Gastroesophageal sphincter (tissue), 4 donors: ENCODE results near the gene ZC3HAV1. TPM values are rescaled to one million over a fixed set of nuclear protein-coding genes. Genes with fewer than 3 reads are reported as not detected.
"Not testable (repeated sequence)": the region's sequence is repeated elsewhere in the genome, so short reads cannot be mapped to it uniquely, and the experiment has no call there.

ENCODE experiments used
- ATAC-seq: fragments of 150-250 bp; one replicate; pipeline ENCODE4 v1.9.1; 2016; ENCODE audit warnings: mild to moderate bottlenecking, moderate library complexity
- H3K27ac ChIP-seq, 4 donors: fragments of 200-600 bp; sonication (generic) in 3 of 4; 1 replicate in 3 of 4; 2 replicates in 1 of 4; pipeline ENCODE4 v1.5.1; 2016 to 2019
- H3K27me3 ChIP-seq: fragments of 200-600 bp; sonication (generic); one replicate; pipeline ENCODE4 v1.5.1; 2019
- H3K36me3 ChIP-seq, 2 donors: fragments of 200-600 bp; sonication (generic); one replicate each; pipeline ENCODE4 v1.5.1; 2019; ENCODE audit warnings: control low read depth in 1 of 2
- H3K4me1 ChIP-seq, 3 donors: fragments of 200-600 bp; sonication (generic); 1 replicate in 2 of 3; 2 replicates in 1 of 3; pipeline ENCODE4 v1.5.1; 2016 to 2019; ENCODE audit warnings: control low read depth in 2 of 3
- H3K4me3 ChIP-seq, 2 donors: fragments of 200-600 bp; sonication (generic); one replicate each; pipeline ENCODE4 v1.5.1; 2019; ENCODE audit warnings: mild to moderate bottlenecking in 1 of 2, moderate library complexity in 1 of 2
- H3K9me3 ChIP-seq, 3 donors: fragments of 200-600 bp; sonication (generic); one replicate each; pipeline ENCODE4 v1.5.1; 2017 to 2019; ENCODE audit warnings: control low read depth in 2 of 3
- EP300 ChIP-seq: sonication (generic); formaldehyde crosslinking; IDR thresholded peaks from one replicate; pipeline ENCODE4 v1.6.1; 2017; ENCODE audit warnings: antibody characterized with exemption, mild to moderate bottlenecking
- POLR2A ChIP-seq, 2 donors: fragments of 450-650 bp; IDR thresholded peaks; one replicate each; pipeline ENCODE4 v1.6.1; 2017; ENCODE audit warnings: antibody characterized with exemption in 2 of 2, mild to moderate bottlenecking in 2 of 2, moderate library complexity in 1 of 2
- POLR2AphosphoS5 ChIP-seq: sonication (generic); formaldehyde crosslinking; IDR thresholded peaks from one replicate; pipeline ENCODE4 v1.6.1; 2017; ENCODE audit warnings: antibody characterized with exemption
- WGBS, 2 donors: methylation state at CpG; one replicate each; pipeline ENCODE4 v1.1.5; 2018; ENCODE audit warnings: low coverage in 1 of 2; 5-methylcytosine and 5-hydroxymethylcytosine counted together
- total RNA-seq, 4 donors: library from RNA; depleted of rRNA; stranded (reverse); fragments of >200 nt; gene quantifications; one replicate each; pipeline ENCODE4 v1.1.0, GENCODE V29; 2016
- TF ChIP-seq, protein P1 (sequence below), 4 experiments: fragments of 200-600 bp in 2 of 4; fragments of 450-650 bp in 2 of 4; sonication (generic) in 1 of 4; IDR thresholded peaks; one replicate each; pipeline ENCODE4 v1.5.1; 2017 to 2019; ENCODE audit warnings: antibody characterized with exemption in 4 of 4, mild to moderate bottlenecking in 2 of 4, moderate library complexity in 2 of 4

The ZC3HAV1 gene
- total RNA-seq, 4 donors from 2014 or later, result 21.8 to 30.4 (median 27.2) TPM

DNA sequence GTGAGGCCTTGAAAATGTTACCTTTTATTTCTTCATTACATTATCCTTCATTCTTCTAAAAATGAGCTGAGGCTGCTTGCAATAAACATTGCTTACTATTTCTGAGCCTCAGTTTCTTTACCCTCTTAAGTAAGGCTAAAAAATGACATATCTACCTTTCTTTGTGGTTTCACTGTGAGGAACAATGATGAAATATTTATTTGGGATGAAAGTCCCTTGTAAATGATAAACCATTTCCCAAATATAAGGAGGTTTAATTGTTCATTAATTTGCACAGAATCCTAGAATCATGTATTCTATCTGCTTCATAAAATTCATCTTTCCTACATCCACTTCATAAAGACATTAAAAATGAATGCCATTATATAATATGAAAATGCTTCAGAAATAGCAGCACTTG, 27.9 kb downstream of the ZC3HAV1 start:
- H3K9me3 ChIP-seq, result no peaks in the 10 kb centered on the region
- no peak overlapping the region for H3K4me3 ChIP-seq
- H3K4me1 ChIP-seq, result peaks cover 0 to 8% (median 0%) of the 10 kb centered on the region in 3 donors
- H3K27ac ChIP-seq, result no peak overlapping the region
- ATAC-seq, result no peak
- no peaks in the 10 kb centered on the region for H3K27me3 ChIP-seq
- H3K36me3 ChIP-seq, result peaks cover 0 to 100% of the 10 kb centered on the region in 2 donors
- no peak for TF ChIP-seq POLR2AphosphoS5

DNA sequence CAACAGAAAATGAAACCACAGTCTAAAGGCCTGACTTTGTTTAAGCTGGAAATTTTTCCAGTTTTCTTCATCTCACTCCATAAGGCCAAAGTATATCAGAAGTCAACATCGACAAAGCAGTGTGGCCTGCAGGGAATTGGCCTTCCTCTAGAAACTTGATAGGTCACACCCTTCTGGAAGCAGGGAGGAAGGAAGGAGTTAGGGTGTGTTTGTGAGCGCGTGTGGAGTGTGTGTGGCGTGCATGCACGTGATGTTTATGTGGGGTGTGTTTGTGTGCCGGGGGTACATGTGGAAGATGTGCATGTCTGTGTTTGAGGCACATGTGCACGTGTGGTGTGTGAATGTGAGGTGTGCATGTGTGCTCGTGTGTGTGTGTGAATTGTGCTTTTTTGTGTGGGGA, 28.6 kb downstream of the ZC3HAV1 start:
- TF ChIP-seq EP300, result no peak
- TF ChIP-seq, protein P1, sequence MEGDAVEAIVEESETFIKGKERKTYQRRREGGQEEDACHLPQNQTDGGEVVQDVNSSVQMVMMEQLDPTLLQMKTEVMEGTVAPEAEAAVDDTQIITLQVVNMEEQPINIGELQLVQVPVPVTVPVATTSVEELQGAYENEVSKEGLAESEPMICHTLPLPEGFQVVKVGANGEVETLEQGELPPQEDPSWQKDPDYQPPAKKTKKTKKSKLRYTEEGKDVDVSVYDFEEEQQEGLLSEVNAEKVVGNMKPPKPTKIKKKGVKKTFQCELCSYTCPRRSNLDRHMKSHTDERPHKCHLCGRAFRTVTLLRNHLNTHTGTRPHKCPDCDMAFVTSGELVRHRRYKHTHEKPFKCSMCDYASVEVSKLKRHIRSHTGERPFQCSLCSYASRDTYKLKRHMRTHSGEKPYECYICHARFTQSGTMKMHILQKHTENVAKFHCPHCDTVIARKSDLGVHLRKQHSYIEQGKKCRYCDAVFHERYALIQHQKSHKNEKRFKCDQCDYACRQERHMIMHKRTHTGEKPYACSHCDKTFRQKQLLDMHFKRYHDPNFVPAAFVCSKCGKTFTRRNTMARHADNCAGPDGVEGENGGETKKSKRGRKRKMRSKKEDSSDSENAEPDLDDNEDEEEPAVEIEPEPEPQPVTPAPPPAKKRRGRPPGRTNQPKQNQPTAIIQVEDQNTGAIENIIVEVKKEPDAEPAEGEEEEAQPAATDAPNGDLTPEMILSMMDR (IDR thresholded peaks at IDR 0.05), result no peak
- Histone ChIP-seq H3K27ac (no peak overlapping the region), H3K9me3 (no peaks in the 10 kb centered on the region), H3K4me1 (peaks cover 0 to 8% (median 0%) of the 10 kb centered on the region in 3 donors), H3K36me3 (peaks cover 0 to 100% of the 10 kb centered on the region in 2 donors), H3K4me3 (no peak overlapping the region), H3K27me3 (no peaks in the 10 kb centered on the region)
- no peak for ATAC-seq
- WGBS, 2 donors, result 40 to 66% methylated on average over 1 to 7 of the region's 8 CpGs

DNA sequence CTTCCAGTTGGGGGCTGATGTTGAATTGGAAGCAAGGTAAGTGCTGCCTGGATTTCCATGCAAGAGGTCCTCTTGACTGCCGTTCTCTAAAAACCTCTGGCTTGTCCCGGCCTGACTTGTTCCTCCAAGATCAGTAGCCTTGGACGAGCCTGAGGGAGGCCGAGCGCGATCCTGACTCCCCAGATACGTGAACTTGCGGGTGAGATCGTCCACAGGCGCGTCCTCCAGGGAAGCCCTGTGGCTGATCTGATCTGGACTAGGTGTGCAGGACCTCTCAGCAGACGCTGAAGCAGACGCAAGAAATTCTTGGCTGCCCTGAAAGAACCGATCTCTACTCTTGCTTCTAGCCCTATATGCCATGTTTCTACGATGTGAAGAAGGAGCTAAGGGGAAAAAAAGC, 29.7 kb downstream of the ZC3HAV1 start:
- TF ChIP-seq, protein P1 (IDR thresholded peaks at IDR 0.05), result no peak
- TF ChIP-seq POLR2AphosphoS5, result no peak
- TF ChIP-seq EP300, result no peak
- no peak for TF ChIP-seq POLR2A (IDR thresholded peaks at IDR 0.05)
- peaks cover 0 to 97% of the 10 kb centered on the region in 2 donors for H3K36me3 ChIP-seq
- H3K9me3 ChIP-seq, result no peaks in the 10 kb centered on the region
- peaks cover 0 to 8% (median 0%) of the 10 kb centered on the region in 3 donors for H3K4me1 ChIP-seq
- WGBS, 2 donors, result 94 to 96% methylated on average over 2 to 4 of the region's 15 CpGs
- ATAC-seq, result no peak
- H3K27me3 ChIP-seq, result no peaks in the 10 kb centered on the region
- no peak overlapping the region for H3K4me3 ChIP-seq
- H3K27ac ChIP-seq, result no peak overlapping the region

DNA sequence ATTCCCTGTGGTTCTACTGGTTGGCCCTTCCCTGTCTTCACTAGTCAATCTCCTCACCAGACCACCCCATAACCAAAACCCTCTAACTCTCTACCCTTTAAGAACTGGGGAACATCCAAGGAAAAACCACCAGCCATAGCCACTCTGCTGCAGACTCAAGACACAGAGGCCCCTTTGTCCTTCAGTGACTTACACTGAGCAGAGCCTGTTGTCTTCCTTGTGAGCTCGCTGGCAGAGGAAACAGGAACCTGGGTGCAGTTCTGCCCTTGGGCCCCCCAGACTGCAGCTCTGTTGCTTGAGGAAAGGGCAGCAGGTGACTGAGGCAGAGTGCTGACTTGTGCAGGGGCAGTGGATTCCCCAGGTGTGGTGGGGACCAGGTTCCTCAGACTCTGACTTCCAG, 30.6 kb downstream of the ZC3HAV1 start:
- Histone ChIP-seq H3K27ac (no peak overlapping the region), H3K4me3 (no peak overlapping the region), H3K4me1 (peaks cover 0 to 8% (median 0%) of the 10 kb centered on the region in 3 donors), H3K36me3 (peaks cover 0 to 91% of the 10 kb centered on the region in 2 donors), H3K27me3 (no peaks in the 10 kb centered on the region), H3K9me3 (no peaks in the 10 kb centered on the region)
- WGBS, 2 donors, result no CpG with 5 or more reads among the region's 1 CpG
- no peak for ATAC-seq
- TF ChIP-seq POLR2AphosphoS5 (no peak), POLR2A (IDR thresholded peaks at IDR 0.05) (no peak), EP300 (no peak)
- TF ChIP-seq, protein P1 (IDR thresholded peaks at IDR 0.05), result no peak

- Histone ChIP-seq H3K36me3 (peaks cover 0 to 91% of the 10 kb centered on the region in 2 donors), H3K4me1 (peaks cover 0 to 8% (median 0%) of the 10 kb centered on the region in 3 donors), H3K4me3 (no peak overlapping the region), H3K27ac (no peak overlapping the region), H3K27me3 (no peaks in the 10 kb centered on the region), H3K9me3 (no peaks in the 10 kb centered on the region)
- ATAC-seq, result no peak
- 91 to 100% methylated on average over 1 of the region's 1 CpG for WGBS, 2 donors
- TF ChIP-seq POLR2AphosphoS5, result no peak
- no peak for TF ChIP-seq EP300
- TF ChIP-seq, protein P1 (IDR thresholded peaks at IDR 0.05), result no peak
- no peak for TF ChIP-seq POLR2A (IDR thresholded peaks at IDR 0.05)
Observed at GRCh38 chr7:139078399-139078798, 31.1 kb downstream of the ZC3HAV1 start.

DNA sequence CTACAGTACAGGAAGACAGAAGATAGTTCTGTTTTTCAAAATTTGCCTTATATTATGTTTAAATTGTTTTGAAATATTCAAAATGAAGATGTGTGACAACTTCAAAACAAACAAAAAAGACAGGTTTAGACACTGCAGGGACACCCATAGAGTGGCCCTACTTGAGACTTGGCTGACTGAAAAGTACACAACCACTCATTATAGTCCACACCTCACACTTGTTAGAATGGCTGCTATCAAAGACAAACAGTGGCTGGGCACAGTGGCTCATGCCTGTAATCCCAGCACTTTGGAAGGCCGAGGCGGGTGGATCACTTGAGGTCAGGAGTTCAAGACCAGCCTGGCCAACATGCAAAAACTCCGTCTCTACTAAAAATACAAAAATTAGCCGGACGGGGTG, 31.8 kb downstream of the ZC3HAV1 start:
- ATAC-seq, H3K4me3 ChIP-seq, H3K27me3 ChIP-seq, H3K27ac ChIP-seq, H3K9me3 ChIP-seq, H3K4me1 ChIP-seq: not testable (repeated sequence)
- 63 to 92% methylated on average over 2 of the region's 5 CpGs for WGBS, 2 donors
- peaks cover 0 to 91% of the 10 kb centered on the region in 2 donors for H3K36me3 ChIP-seq
